Endodermal cell (in vitro differentiated cells): ENCODE results near the gene TFB2M. TPM values are rescaled to one million over a fixed set of nuclear protein-coding genes. Genes with fewer than 3 reads are reported as not detected.

Experiments used
- DNase-seq: peaks from one replicate; pipeline ENCODE4 v3.0.0-alpha.2; 2017
- H3K27ac ChIP-seq: 2 replicates; pipeline ENCODE4 v1.5.1; 2013; ENCODE audit warnings: mild to moderate bottlenecking, low read depth, low read length, moderate library complexity
- H3K27me3 ChIP-seq: 2 replicates; pipeline ENCODE4 v1.6.1; 2013; ENCODE audit warnings: mild to moderate bottlenecking, low read length, moderate library complexity; ENCODE audit not compliant: insufficient read depth, control insufficient read depth, poor library complexity, severe bottlenecking
- H3K36me3 ChIP-seq: 2 replicates; pipeline ENCODE4 v1.7.0; 2013; ENCODE audit warnings: mild to moderate bottlenecking, low read length, moderate library complexity; ENCODE audit not compliant: control insufficient read depth, insufficient read depth
- H3K4me1 ChIP-seq: one replicate; pipeline ENCODE4 v1.7.0; 2013; ENCODE audit warnings: low read length; ENCODE audit not compliant: control insufficient read depth, insufficient read depth
- H3K4me3 ChIP-seq: 2 replicates; pipeline ENCODE4 v1.5.1; 2013; ENCODE audit warnings: mild to moderate bottlenecking, low read length, moderate library complexity
- H3K9ac ChIP-seq: 2 replicates; pipeline ENCODE4 v1.6.1; 2013; ENCODE audit warnings: mild to moderate bottlenecking, low read length, moderate library complexity; ENCODE audit not compliant: poor library complexity, severe bottlenecking; ENCODE audit errors: extremely low read depth
- H3K9me3 ChIP-seq: 2 replicates; pipeline ENCODE4 v1.6.1; 2013; ENCODE audit warnings: mild to moderate bottlenecking, low read length, moderate library complexity; ENCODE audit not compliant: control insufficient read depth
- H3K27ac Mint-ChIP-seq: 2 replicates; pipeline ENCODE4 v1.8.0; 2020; ENCODE audit warnings: mixed read lengths
- H3K27me3 Mint-ChIP-seq: 2 replicates; pipeline ENCODE4 v1.8.0; 2021; ENCODE audit warnings: mild to moderate bottlenecking, mixed read lengths; ENCODE audit not compliant: insufficient read depth
- H3K36me3 Mint-ChIP-seq: 2 replicates; pipeline ENCODE4 v1.8.0; 2020; ENCODE audit warnings: low read depth, mixed read lengths
- H3K4me1 Mint-ChIP-seq: 2 replicates; pipeline ENCODE4 v1.8.0; 2020; ENCODE audit warnings: mixed read lengths
- H3K4me3 Mint-ChIP-seq: 2 replicates; pipeline ENCODE4 v1.8.0; 2020; ENCODE audit warnings: mild to moderate bottlenecking, moderate library complexity, mixed read lengths
- H3K9me3 Mint-ChIP-seq: 2 replicates; pipeline ENCODE4 v1.8.0; 2020; ENCODE audit warnings: mild to moderate bottlenecking, mixed read lengths
- WGBS, 2 experiments: methylation state at CpG; one replicate each; pipeline versions ENCODE4 v1.1.5 to v1.1.7; 2013; ENCODE audit warnings: missing lambda C conversion rate in 2 of 2, mixed read lengths in 1 of 2; ENCODE audit not compliant: insufficient coverage in 1 of 2, insufficient read length in 1 of 2; 5-methylcytosine and 5-hydroxymethylcytosine counted together
- total RNA-seq, 2 donors: library from RNA; stranded (reverse); fragmentation: NEBNext Ultra II Directional in 1 of 2; extraction: Animal tissue kit (Norgen Biotek cat#: 25700) in 1 of 2; gene quantifications; 2 replicates in 1 of 2; 3 replicates in 1 of 2; pipeline ENCODE4 v1.2.1, GENCODE V29; 2021
- TF ChIP-seq, protein P1 (sequence below): fragments of 200-600 bp; sonication (generic); conservative IDR thresholded peaks from 2 replicates; pipeline ENCODE4 v1.5.0; 2021; ENCODE audit warnings: antibody characterized with exemption, mild to moderate bottlenecking

The TFB2M gene
- total RNA-seq, 2 donors from 2014 or later = 13.2 to 13.7 TPM

- 91% methylated on average over 7 of the region's 7 CpGs; no CpG with 5 or more reads in 1 of the 2 experiments for WGBS, 2 experiments
- Mint-ChIP-seq H3K27me3 (peaks cover 10% of the 10 kb centered on the region), H3K4me3 (no peak overlapping the region), H3K36me3 (no peaks in the 10 kb centered on the region), H3K4me1 (peaks cover 3% of the 10 kb centered on the region), H3K9me3 (peaks cover 26% of the 10 kb centered on the region), H3K27ac (no peak overlapping the region)
- Histone ChIP-seq H3K9ac (no peak overlapping the region), H3K27me3 (no peaks in the 10 kb centered on the region), H3K36me3 (no peaks in the 10 kb centered on the region), H3K9me3 (peaks cover 11% of the 10 kb centered on the region), H3K4me1 (no peaks in the 10 kb centered on the region), H3K27ac (no peak overlapping the region), H3K4me3 (no peak overlapping the region)
- no peak for DNase-seq
- TF ChIP-seq, protein P1, sequence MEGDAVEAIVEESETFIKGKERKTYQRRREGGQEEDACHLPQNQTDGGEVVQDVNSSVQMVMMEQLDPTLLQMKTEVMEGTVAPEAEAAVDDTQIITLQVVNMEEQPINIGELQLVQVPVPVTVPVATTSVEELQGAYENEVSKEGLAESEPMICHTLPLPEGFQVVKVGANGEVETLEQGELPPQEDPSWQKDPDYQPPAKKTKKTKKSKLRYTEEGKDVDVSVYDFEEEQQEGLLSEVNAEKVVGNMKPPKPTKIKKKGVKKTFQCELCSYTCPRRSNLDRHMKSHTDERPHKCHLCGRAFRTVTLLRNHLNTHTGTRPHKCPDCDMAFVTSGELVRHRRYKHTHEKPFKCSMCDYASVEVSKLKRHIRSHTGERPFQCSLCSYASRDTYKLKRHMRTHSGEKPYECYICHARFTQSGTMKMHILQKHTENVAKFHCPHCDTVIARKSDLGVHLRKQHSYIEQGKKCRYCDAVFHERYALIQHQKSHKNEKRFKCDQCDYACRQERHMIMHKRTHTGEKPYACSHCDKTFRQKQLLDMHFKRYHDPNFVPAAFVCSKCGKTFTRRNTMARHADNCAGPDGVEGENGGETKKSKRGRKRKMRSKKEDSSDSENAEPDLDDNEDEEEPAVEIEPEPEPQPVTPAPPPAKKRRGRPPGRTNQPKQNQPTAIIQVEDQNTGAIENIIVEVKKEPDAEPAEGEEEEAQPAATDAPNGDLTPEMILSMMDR = no peak
Measured at GRCh38 chr1:246511203-246511602, 54.9 kb downstream of the TFB2M start.

GRCh38 chr1:246510147-246511030 is 55.7 kb downstream of the TFB2M start:
- DNase-seq = peak; percentile 43
- 81 to 90% methylated on average over 3 to 13 of the region's 13 CpGs for WGBS, 2 experiments
- peaks cover 5% of the 10 kb centered on the region for H3K4me1 Mint-ChIP-seq
- Histone ChIP-seq H3K4me1 (no peaks in the 10 kb centered on the region), H3K27ac (no peak overlapping the region), H3K36me3 (no peaks in the 10 kb centered on the region), H3K4me3 (no peak overlapping the region), H3K9me3 (peaks cover 5% of the 10 kb centered on the region), H3K27me3 (no peaks in the 10 kb centered on the region), H3K9ac (no peak overlapping the region)
- TF ChIP-seq, protein P1 = no peak
- no peak overlapping the region for H3K4me3 Mint-ChIP-seq
- no peak overlapping the region for H3K27ac Mint-ChIP-seq
- peaks cover 15% of the 10 kb centered on the region for H3K27me3 Mint-ChIP-seq
- H3K36me3 Mint-ChIP-seq = no peaks in the 10 kb centered on the region
- peaks cover 19% of the 10 kb centered on the region for H3K9me3 Mint-ChIP-seq

DNA sequence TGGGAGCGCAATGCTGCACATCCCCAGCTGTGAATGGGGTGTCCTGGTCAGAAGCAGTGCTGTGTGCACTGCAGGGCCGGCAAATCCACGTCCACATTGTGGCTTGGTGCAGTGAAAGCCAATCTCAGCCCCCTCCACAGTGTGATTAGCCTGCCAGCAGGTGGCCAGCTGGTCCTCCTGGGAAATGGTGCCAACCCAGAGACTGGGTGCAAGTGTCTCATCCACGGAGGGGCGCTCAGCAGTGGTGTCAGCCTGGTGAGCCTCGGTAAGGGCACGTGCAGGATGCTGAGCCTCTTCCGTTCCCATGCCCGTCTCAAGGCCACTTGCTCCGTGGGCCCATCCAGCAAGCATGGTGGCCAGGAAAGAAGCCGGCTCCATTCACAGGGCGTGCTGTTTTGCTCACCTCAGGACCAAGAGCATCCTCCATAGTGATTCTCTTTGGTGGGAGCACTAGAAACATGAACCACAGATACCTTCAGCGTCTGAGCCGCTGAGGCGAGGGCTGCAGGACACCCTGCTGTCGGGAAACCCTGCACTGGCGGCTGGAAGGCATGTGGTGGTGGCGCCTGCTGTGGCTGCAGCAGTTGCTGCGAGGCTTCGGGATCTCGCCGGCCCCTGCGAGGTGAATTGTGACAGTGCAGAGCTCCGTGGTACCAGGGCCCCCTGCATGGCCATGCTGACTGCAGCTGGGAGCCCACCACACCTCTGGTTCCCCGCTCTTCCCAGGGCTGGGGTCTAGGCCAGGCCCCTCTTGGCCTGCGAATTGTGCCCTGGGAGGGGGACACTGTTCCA is 57.0 kb downstream of the TFB2M start:
- Histone ChIP-seq H3K4me1 (no peaks in the 10 kb centered on the region), H3K36me3 (no peaks in the 10 kb centered on the region), H3K9ac (no peak overlapping the region), H3K4me3 (no peak overlapping the region), H3K27me3 (no peaks in the 10 kb centered on the region), H3K9me3 (no peaks in the 10 kb centered on the region), H3K27ac (no peak overlapping the region)
- DNase-seq = no peak
- peaks cover 5% of the 10 kb centered on the region for H3K4me1 Mint-ChIP-seq
- peaks cover 7% of the 10 kb centered on the region for H3K9me3 Mint-ChIP-seq
- TF ChIP-seq, protein P1 = no peak
- 90 to 93% methylated on average over 22 to 26 of the region's 26 CpGs for WGBS, 2 experiments
- H3K4me3 Mint-ChIP-seq = no peak overlapping the region
- H3K27ac Mint-ChIP-seq = no peak overlapping the region
- peaks cover 2% of the 10 kb centered on the region for H3K36me3 Mint-ChIP-seq
- peaks cover 14% of the 10 kb centered on the region for H3K27me3 Mint-ChIP-seq
